Omental fat pad (tissue), 4 donors: Measurements from ENCODE around the gene RACGAP1. TPM values are rescaled to one million over a fixed set of nuclear protein-coding genes. Genes with fewer than 3 reads are reported as not detected.

Source experiments
- ATAC-seq: fragments of 150-250 bp; one replicate; pipeline ENCODE4 v1.9.1; 2016; ENCODE audit warnings: mild to moderate bottlenecking, moderate library complexity; ENCODE audit not compliant: low FRiP score
- DNase-seq: peaks from one replicate; pipeline ENCODE4 v3.0.0-alpha.2; 2019; ENCODE audit warnings: low spot score
- total RNA-seq, 4 donors: library from RNA; depleted of rRNA; stranded (reverse); fragments of >200 nt; gene quantifications; one replicate each; pipeline ENCODE4 v1.1.0, GENCODE V29; 2016
- TF ChIP-seq, protein P1 (sequence below), 3 donors: fragments of 450-650 bp; IDR thresholded peaks; one replicate each; pipeline ENCODE4 v1.5.1; 2016 to 2017; ENCODE audit warnings: antibody characterized with exemption in 3 of 3, mild to moderate bottlenecking in 3 of 3, moderate library complexity in 2 of 3

RACGAP1 gene
- total RNA-seq, 4 donors from 2014 or later, result 5.2 to 15.3 (median 8.5) TPM

DNA sequence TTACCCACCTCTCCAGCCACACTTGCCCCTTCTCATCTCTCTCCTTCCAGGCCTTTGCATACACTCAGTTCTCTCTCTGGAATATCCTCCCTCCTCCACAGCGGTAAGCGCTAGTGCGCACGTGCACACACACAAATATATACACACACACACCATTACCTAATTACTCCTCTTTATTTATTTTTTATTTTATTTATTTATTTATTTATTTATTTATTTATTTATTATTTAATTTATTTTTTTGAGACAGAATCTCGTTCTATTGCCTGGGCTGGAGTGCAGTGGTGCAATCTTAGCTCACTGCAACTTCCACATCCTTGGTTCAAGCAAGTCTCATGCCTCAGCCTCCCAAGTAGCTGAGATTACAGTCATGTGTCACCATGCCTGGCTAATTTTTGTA is 43.8 kb upstream of the RACGAP1 start:
- TF ChIP-seq, protein P1, sequence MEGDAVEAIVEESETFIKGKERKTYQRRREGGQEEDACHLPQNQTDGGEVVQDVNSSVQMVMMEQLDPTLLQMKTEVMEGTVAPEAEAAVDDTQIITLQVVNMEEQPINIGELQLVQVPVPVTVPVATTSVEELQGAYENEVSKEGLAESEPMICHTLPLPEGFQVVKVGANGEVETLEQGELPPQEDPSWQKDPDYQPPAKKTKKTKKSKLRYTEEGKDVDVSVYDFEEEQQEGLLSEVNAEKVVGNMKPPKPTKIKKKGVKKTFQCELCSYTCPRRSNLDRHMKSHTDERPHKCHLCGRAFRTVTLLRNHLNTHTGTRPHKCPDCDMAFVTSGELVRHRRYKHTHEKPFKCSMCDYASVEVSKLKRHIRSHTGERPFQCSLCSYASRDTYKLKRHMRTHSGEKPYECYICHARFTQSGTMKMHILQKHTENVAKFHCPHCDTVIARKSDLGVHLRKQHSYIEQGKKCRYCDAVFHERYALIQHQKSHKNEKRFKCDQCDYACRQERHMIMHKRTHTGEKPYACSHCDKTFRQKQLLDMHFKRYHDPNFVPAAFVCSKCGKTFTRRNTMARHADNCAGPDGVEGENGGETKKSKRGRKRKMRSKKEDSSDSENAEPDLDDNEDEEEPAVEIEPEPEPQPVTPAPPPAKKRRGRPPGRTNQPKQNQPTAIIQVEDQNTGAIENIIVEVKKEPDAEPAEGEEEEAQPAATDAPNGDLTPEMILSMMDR (IDR thresholded peaks at IDR 0.05), result no peak
- ATAC-seq, result no peak
- no peak for DNase-seq

DNA sequence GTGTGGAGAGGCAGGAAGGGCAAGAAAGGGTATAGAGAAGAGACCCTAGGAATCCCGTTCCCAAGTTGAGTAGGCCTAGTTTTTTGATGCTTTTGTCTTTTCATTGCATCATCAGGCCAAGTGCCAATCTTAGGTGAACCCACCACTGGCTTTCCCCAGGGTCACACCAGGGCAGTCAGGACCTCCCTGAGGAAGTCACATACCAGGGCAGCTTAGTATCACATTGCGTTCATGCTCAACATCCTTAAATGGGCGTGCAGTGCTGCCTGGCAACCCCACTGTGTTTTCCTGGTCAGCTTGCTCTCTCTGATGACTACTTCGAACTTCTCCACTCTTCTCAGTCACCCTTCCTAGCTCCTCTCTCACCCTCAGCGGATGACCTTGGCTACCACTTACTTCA is 41.1 kb upstream of the RACGAP1 start:
- ATAC-seq, result no peak
- TF ChIP-seq, protein P1 (IDR thresholded peaks at IDR 0.05), result no peak
- DNase-seq, result no peak

DNA sequence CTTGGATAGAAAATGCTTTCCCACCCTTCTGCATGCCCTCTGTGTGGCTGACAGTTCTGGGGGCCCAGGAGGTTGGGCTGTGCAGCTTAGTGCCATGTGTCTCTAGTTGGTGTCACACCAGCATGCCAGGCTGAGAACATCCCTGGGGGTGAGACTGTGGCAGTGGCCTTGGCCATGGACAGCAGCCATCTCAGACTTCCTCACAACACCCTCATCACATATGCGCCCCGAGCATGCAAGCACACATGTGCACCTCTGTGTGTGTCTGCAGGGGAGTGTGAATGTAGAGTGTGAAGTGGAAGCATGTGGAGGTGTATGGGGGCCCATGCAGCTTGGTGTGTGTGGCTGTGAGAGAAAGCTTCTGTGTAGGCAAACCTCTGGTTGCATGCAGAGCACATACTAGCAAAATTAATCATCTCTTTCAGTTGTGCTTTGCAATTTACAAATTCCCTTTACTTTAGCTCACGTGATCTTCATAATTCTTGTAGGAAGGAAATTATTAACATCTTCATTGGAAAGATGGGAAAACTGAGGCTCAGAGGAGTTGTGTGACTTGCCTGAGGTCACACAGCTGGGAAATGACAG is 40.5 kb upstream of the RACGAP1 start:
- TF ChIP-seq, protein P1 (IDR thresholded peaks at IDR 0.05), result no peak
- ATAC-seq (no peak), DNase-seq (no peak)

DNA sequence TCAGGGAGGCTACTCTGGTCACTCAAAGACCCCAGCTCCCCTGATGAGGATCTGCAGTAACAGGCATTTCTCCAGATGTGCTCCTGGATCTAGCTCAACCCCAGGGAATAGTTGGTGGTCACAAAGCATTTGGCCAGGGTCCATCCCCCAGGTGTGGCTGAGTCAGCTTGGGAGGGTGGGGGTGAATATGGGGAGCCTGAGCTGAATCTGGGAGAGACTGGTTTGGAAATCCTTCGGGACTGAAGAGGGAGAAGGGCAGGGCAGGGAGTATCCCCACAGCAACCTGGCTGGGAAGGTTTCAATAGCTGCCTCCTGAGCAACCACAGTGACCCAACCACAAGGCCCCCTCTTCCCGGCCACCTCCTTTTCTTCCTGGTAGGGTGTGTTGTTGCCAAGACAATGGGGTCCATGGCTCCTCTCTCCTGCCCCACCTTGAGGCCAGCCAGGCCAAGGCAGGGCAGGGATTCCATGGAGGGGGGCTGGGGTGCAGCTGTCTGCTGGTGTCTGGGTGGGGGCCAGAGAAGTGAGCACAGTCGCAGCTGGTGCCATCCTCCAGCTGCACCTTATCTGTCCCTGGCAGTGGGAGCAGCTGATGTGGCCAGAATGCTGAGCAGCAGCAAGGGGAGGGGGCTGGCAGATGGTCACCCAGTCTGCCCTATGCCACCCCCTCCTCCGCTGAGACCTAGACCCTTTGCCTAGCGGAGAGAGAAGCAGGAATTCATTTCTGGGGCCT is 37.6 kb upstream of the RACGAP1 start:
- ATAC-seq (no peak), DNase-seq (no peak)
- TF ChIP-seq, protein P1 (IDR thresholded peaks at IDR 0.05), result no peak

DNA sequence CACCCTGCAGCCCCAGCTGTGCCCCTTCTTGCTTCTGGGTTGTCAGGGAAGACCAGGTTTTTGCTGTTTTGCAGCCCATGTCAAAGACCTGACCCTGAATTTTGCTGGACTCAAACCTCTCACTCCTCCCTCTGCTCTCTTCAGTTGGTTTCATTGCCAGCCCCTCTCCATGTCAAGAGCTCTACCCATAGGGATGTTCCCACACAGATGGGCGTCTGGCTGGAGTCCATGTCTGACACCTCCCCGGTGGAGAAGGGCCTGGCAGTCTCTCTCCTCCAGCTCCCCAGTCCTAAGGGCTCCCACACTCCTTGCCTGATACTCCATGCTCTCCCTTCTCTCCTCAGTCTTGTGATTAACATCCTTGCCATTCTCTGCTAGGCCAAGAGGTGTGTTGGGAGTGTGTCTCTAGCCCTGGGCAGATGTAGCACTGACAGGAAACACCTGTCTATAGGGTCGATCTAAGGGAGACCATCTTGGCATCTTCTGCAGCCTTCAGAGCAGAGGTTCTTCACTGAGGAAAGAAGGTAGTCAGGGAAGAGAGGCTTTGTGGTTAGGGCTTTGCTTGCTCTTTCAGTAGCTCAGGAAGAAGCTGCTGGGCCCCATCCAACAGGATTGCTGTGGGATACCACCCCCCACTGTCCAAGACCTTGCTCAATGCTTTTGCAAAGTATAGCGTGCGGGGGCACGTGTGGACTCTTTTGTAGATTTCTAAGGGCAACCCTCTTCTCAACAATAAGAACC is 36.8 kb upstream of the RACGAP1 start:
- DNase-seq (no peak), ATAC-seq (no peak)
- TF ChIP-seq, protein P1 (IDR thresholded peaks at IDR 0.05), result no peak

DNA sequence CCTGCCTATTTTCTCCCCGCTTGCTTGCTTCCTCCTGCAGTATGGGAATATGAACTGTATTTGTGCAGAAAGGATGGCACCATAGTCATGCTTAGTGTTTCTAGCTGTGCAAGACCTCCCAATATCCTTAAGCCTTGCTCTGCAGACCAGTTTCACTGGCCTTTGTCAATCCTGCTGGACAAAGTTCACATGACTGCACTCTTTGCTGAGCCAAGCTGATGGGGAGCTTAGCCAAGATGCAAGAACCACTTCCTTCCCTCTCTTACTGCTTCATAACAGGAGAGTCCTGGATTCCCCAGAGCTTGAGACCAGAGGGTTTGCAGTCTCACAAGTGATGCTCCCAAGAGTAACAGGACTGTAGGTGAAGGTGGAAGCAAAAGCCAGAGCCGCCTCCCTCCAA is 35.9 kb upstream of the RACGAP1 start:
- ATAC-seq, result no peak
- TF ChIP-seq, protein P1 (IDR thresholded peaks at IDR 0.05), result no peak
- no peak for DNase-seq
